Ecto neural progenitor cell (in vitro differentiated cells): Measurements from ENCODE around the gene PANX1.
A peak's percentile ranks its signal among the peaks of the same experiment; 100 is the strongest.
"Not testable (repeated sequence)": the region's sequence is repeated elsewhere in the genome, so short reads cannot be mapped to it uniquely, and the experiment has no call there.

ENCODE experiments used
- DNase-seq: peaks from one replicate; pipeline ENCODE4 v3.0.0-alpha.2; 2018; ENCODE audit warnings: low spot score

PANX1 gene

GRCh38 chr11:94150056-94150455 is 21.4 kb downstream of the PANX1 start:
- DNase-seq, result no peak

- no peak for DNase-seq
Observed at GRCh38 chr11:94150704-94151685, 22.4 kb downstream of the PANX1 start.

- no peak for DNase-seq
Observed at GRCh38 chr11:94151903-94152677, 23.4 kb downstream of the PANX1 start.

GRCh38 chr11:94152678-94153065 is 24.0 kb downstream of the PANX1 start:
- no peak for DNase-seq

- no peak for DNase-seq
Observed at GRCh38 chr11:94153320-94153719, 24.7 kb downstream of the PANX1 start.

- no peak for DNase-seq
Observed at GRCh38 chr11:94154095-94154856, 25.6 kb downstream of the PANX1 start.

GRCh38 chr11:94157339-94157738 is 28.7 kb downstream of the PANX1 start:
- not testable (repeated sequence) for DNase-seq

- DNase-seq, result no peak
Observed at GRCh38 chr11:94168882-94169281, 40.2 kb downstream of the PANX1 start.

- no peak for DNase-seq
Observed at GRCh38 chr11:94169516-94169915, 40.9 kb downstream of the PANX1 start.

- no peak for DNase-seq
Observed at GRCh38 chr11:94169930-94170545, 41.4 kb downstream of the PANX1 start.

GRCh38 chr11:94170953-94171352 is 42.3 kb downstream of the PANX1 start:
- DNase-seq, result no peak

GRCh38 chr11:94171693-94172440 is 43.2 kb downstream of the PANX1 start:
- peak; percentile 69 for DNase-seq

- no peak for DNase-seq
Observed at GRCh38 chr11:94175535-94175934, 46.9 kb downstream of the PANX1 start.

GRCh38 chr11:94178331-94178730 is 49.7 kb downstream of the PANX1 start:
- no peak for DNase-seq

GRCh38 chr11:94179696-94180095 is 51.1 kb downstream of the PANX1 start:
- DNase-seq, result no peak

- no peak for DNase-seq
Observed at GRCh38 chr11:94181526-94181925, 52.9 kb downstream of the PANX1 start.

- DNase-seq, result no peak
Observed at GRCh38 chr11:94181943-94182342, 53.3 kb downstream of the PANX1 start.

- no peak for DNase-seq
Observed at GRCh38 chr11:94183251-94183885, 54.7 kb downstream of the PANX1 start.

GRCh38 chr11:94183886-94184264 is 55.2 kb downstream of the PANX1 start:
- peak; percentile 82 for DNase-seq

GRCh38 chr11:94184362-94184761 is 55.7 kb downstream of the PANX1 start:
- DNase-seq, result no peak

- DNase-seq, result no peak
Observed at GRCh38 chr11:94184846-94185245, 56.2 kb downstream of the PANX1 start.
